SH-SY5Y (cell line): ENCODE measurements around the gene CDH7.

Source experiments
- GATA2 ChIP-seq: IDR thresholded peaks from 2 replicates; pipeline ENCODE4 v1.6.1; 2011; ENCODE audit warnings: mild to moderate bottlenecking, low read depth, low read length
- GATA3 ChIP-seq: IDR thresholded peaks from 2 replicates; pipeline ENCODE4 v1.6.1; 2011; ENCODE audit warnings: low read depth, mild to moderate bottlenecking, low read length, moderate library complexity

Gene CDH7

DNA sequence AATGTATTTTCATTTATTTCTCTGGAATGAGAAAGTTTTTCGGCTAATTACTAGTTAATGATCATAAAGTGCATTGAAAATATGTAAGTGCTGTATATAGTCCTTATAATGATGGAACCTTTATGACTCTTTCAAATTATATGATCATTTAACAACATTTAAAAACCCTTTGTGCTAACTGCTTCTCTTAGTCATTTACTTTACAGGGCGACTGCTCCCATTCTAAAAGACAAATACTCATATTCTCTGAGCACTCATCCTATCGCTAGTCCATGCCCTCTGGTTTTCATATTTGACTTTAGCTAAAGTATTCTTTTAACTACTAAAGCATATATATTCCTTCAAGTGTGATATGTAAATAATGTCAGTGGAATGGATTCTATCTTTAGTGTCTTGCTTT is 168.2 kb downstream of the CDH7 start:
- TF ChIP-seq GATA3 (no peak), GATA2 (no peak)

- TF ChIP-seq GATA3 (no peak), GATA2 (no peak)
Observed at GRCh38 chr18:65919663-65920062, 168.9 kb downstream of the CDH7 start.

GRCh38 chr18:65922103-65922502 is 171.3 kb downstream of the CDH7 start:
- TF ChIP-seq GATA2, result no peak
- TF ChIP-seq GATA3, result no peak

GRCh38 chr18:65924904-65925303 is 174.1 kb downstream of the CDH7 start:
- no peak for TF ChIP-seq GATA2
- no peak for TF ChIP-seq GATA3

DNA sequence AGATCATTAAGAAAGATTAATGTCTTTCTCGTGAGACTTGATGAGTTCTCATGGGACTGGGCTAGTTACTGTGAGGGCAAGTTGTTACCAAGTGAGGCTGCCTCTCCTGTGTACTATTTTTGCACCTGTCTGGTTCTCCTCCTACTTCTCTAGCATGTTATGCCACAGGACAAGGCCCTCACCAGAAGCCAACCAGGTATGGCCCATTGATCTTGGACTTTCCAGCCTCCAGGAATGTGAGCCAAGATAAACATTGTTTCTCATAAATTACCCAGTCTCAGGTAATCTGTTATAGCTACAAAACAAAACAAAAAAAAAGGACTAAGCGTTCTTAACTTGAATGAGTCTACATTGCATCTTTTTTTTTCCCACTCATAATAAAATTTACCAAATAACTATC is 184.1 kb downstream of the CDH7 start:
- TF ChIP-seq GATA3 (no peak), GATA2 (no peak)

- TF ChIP-seq GATA3 (no peak), GATA2 (no peak)
Observed at GRCh38 chr18:65936678-65937077, 185.9 kb downstream of the CDH7 start.

GRCh38 chr18:65937180-65937579 is 186.4 kb downstream of the CDH7 start:
- TF ChIP-seq GATA3, result no peak
- TF ChIP-seq GATA2, result no peak

GRCh38 chr18:65938592-65939372 is 188.0 kb downstream of the CDH7 start:
- no peak for TF ChIP-seq GATA3
- no peak for TF ChIP-seq GATA2
